ENCODE results near the gene NRP2. TPM values are rescaled to one million over a fixed set of nuclear protein-coding genes. Genes with fewer than 3 reads are reported as not detected.

The NRP2 gene
- total RNA-seq, 2 experiments from 2014 or later: 0.35 to 2.6 TPM

DNA sequence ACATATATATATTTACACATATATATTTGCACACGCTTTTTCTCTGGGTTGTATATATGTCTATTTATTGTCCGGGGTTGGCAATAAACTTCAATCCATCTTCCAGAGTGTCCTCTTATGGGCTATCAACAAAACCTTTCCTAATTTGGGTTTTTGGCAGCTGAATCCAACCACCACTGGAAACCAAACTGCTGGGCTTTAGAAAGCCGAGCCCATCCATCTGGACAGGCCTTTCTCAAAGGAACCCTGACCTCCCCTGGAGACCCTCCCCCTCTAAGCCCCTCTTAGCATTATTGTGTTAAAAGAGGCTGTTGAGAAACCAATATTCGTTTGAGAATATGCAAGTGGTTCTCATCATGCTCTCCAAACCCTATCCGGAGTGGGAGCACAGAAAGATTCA lies 153.6 kb downstream of the NRP2 start:
- ChIA-PET CTCF (ENCODE audit: unreplicated experiment) (no interaction called here), POLR2A (no interaction called here)
- TF ChIP-seq, protein P1, sequence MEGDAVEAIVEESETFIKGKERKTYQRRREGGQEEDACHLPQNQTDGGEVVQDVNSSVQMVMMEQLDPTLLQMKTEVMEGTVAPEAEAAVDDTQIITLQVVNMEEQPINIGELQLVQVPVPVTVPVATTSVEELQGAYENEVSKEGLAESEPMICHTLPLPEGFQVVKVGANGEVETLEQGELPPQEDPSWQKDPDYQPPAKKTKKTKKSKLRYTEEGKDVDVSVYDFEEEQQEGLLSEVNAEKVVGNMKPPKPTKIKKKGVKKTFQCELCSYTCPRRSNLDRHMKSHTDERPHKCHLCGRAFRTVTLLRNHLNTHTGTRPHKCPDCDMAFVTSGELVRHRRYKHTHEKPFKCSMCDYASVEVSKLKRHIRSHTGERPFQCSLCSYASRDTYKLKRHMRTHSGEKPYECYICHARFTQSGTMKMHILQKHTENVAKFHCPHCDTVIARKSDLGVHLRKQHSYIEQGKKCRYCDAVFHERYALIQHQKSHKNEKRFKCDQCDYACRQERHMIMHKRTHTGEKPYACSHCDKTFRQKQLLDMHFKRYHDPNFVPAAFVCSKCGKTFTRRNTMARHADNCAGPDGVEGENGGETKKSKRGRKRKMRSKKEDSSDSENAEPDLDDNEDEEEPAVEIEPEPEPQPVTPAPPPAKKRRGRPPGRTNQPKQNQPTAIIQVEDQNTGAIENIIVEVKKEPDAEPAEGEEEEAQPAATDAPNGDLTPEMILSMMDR (conservative IDR thresholded peaks at IDR 0.05; ENCODE audit: low read length): no peak
- TF ChIP-seq EZH2phosphoT487 (IDR thresholded peaks at IDR 0.05; ENCODE audit: borderline replicate concordance, low read depth, low read length): no peak
- Histone ChIP-seq H4K20me1 (ENCODE audit: insufficient read depth, low read length) (no peaks in the 10 kb centered on the region), H3K4me2 (ENCODE audit: low read length) (no peak overlapping the region), H2AFZ (ENCODE audit: low read length) (no peak overlapping the region), H3K4me1 (ENCODE audit: insufficient read depth, low read length, poor library complexity, severe bottlenecking) (no peaks in the 10 kb centered on the region), H3K36me3 (ENCODE audit: insufficient read depth, low read length) (no peaks in the 10 kb centered on the region), H3K9me3 (ENCODE audit: low read length) (no peaks in the 10 kb centered on the region), H3K27ac (ENCODE audit: low read depth, low read length, poor library complexity, severe bottlenecking) (no peak overlapping the region), H3K79me2 (ENCODE audit: insufficient read depth, low read depth, low read length) (no peaks in the 10 kb centered on the region), H3K9me2 (ENCODE audit: insufficient read depth, low read length) (no peaks in the 10 kb centered on the region), H3K4me3 (ENCODE audit: low read depth, low read length, poor library complexity, severe bottlenecking) (no peak overlapping the region)
- intact Hi-C loops (cut with micrococcal nuclease; ENCODE audit: unreplicated experiment): no loop called here
- no peak for DNase-seq (ENCODE audit: low spot score)
- no TSS peak for BruUV-seq (replicated peaks)

DNA sequence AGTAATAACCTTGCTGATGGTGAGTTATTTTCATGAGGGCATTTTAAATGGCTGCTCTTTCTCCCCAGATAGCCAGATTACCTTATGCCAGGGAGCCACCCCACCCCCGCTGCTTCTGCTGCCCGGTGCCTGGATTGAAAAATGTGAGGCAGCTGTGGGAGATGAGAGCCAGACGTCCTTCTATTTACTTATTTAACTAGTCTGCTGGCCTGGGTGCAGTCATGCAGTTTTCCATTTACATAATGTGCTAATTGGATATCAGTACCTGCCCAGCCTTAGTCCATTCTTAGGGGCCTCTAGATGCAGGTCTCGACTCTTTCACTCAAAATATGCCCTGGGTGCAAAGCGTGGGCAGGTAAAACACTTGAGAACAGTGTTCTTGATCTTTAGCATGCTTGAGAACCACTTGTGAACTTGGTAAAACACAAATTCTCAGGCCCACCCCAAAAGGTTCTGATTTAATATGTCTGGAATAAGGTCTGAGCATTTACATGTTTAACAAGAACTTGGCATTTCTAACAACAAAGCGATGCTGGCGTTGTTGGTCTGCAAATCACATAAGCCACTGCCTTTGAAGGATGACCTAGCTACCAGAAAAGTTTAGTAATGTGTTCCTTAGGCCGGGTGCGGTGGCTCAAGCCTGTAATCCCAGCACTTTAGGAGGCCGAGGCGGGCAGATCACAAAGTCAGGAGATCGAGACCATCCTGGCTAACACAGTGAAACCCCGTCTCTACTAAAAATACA lies 154.3 kb downstream of the NRP2 start:
- H3K4me1 ChIP-seq (ENCODE audit: insufficient read depth, low read length, poor library complexity, severe bottlenecking): no peaks in the 10 kb centered on the region
- POLR2A ChIA-PET: no interaction called here
- H3K9me3 ChIP-seq (ENCODE audit: low read length): no peaks in the 10 kb centered on the region
- H3K9me2 ChIP-seq (ENCODE audit: insufficient read depth, low read length): no peaks in the 10 kb centered on the region
- no peaks in the 10 kb centered on the region for H3K36me3 ChIP-seq (ENCODE audit: insufficient read depth, low read length)
- TF ChIP-seq, protein P1 (conservative IDR thresholded peaks at IDR 0.05; ENCODE audit: low read length): no peak
- no peak for TF ChIP-seq EZH2phosphoT487 (IDR thresholded peaks at IDR 0.05; ENCODE audit: borderline replicate concordance, low read depth, low read length)
- no peaks in the 10 kb centered on the region for H4K20me1 ChIP-seq (ENCODE audit: insufficient read depth, low read length)
- H3K4me3 ChIP-seq (ENCODE audit: low read depth, low read length, poor library complexity, severe bottlenecking): no peak overlapping the region
- BruUV-seq (replicated peaks): no TSS peak
- intact Hi-C loops (cut with micrococcal nuclease; ENCODE audit: unreplicated experiment): no loop called here
- H3K79me2 ChIP-seq (ENCODE audit: insufficient read depth, low read depth, low read length): no peaks in the 10 kb centered on the region
- no peak overlapping the region for H3K4me2 ChIP-seq (ENCODE audit: low read length)
- H2AFZ ChIP-seq (ENCODE audit: low read length): no peak overlapping the region
- DNase-seq (ENCODE audit: low spot score): no peak
- CTCF ChIA-PET (ENCODE audit: unreplicated experiment): no interaction called here
- no peak overlapping the region for H3K27ac ChIP-seq (ENCODE audit: low read depth, low read length, poor library complexity, severe bottlenecking)

DNA sequence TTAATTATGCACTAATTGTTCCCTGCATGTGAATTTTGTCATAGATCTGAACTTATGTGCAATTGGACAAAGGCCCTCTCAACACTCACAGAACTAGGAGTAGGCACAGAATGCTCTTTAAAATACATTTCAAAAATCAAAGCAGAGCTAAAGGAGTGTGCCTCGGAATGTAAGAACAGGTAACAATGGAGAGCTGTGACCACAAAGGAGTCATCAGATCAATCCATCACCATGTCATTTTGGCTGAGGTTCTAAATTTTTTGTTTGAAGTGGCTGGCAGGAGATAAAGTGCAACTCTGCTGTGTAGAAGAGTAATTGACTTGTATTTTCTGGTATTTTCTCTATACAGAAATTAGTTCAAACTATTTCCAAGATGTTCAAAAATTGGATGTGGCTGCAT lies 155.4 kb downstream of the NRP2 start:
- ChIA-PET CTCF (ENCODE audit: unreplicated experiment) (no interaction called here), POLR2A (no interaction called here)
- intact Hi-C loops (cut with micrococcal nuclease; ENCODE audit: unreplicated experiment): no loop called here
- Histone ChIP-seq H3K36me3 (ENCODE audit: insufficient read depth, low read length) (no peaks in the 10 kb centered on the region), H3K4me2 (ENCODE audit: low read length) (no peak overlapping the region), H3K4me1 (ENCODE audit: insufficient read depth, low read length, poor library complexity, severe bottlenecking) (no peaks in the 10 kb centered on the region), H3K4me3 (ENCODE audit: low read depth, low read length, poor library complexity, severe bottlenecking) (no peak overlapping the region), H3K9me2 (ENCODE audit: insufficient read depth, low read length) (no peaks in the 10 kb centered on the region), H3K79me2 (ENCODE audit: insufficient read depth, low read depth, low read length) (no peaks in the 10 kb centered on the region), H4K20me1 (ENCODE audit: insufficient read depth, low read length) (no peaks in the 10 kb centered on the region), H2AFZ (ENCODE audit: low read length) (no peak overlapping the region), H3K27ac (ENCODE audit: low read depth, low read length, poor library complexity, severe bottlenecking) (no peak overlapping the region), H3K9me3 (ENCODE audit: low read length) (no peaks in the 10 kb centered on the region)
- no TSS peak for BruUV-seq (replicated peaks)
- no peak for DNase-seq (ENCODE audit: low spot score)
- TF ChIP-seq, protein P1 (conservative IDR thresholded peaks at IDR 0.05; ENCODE audit: low read length): no peak
- TF ChIP-seq EZH2phosphoT487 (IDR thresholded peaks at IDR 0.05; ENCODE audit: borderline replicate concordance, low read depth, low read length): no peak
